Keratinocyte (primary cell): ENCODE data around the gene ZSCAN22. TPM values are rescaled to one million over a fixed set of nuclear protein-coding genes. Genes with fewer than 3 reads are reported as not detected.

Experiments used
- DNase-seq: peaks from one replicate; pipeline ENCODE4 v3.0.0-alpha.2; 2011; ENCODE audit warnings: low read depth, missing footprints, low spot score
- FAIRE-seq: peaks from 2 replicates; lab custom pipeline; 2011; peaks lifted over from hg19 to GRCh38; lab: Jason Lieb, UNC
- H2AFZ ChIP-seq: 2 replicates; pipeline ENCODE4 v1.6.0; 2012; ENCODE audit warnings: low read length, control low read depth, inconsistent platforms; ENCODE audit not compliant: control insufficient read depth
- H3K27ac ChIP-seq: 2 replicates; pipeline ENCODE4 v1.5.1; 2011; ENCODE audit warnings: low read length; ENCODE audit not compliant: control insufficient read depth, insufficient read depth
- H3K27me3 ChIP-seq: 3 replicates; pipeline ENCODE4 v1.6.0; 2011; ENCODE audit warnings: low read length; ENCODE audit not compliant: control insufficient read depth, insufficient read depth; ENCODE audit errors: extremely low read depth
- H3K36me3 ChIP-seq, 2 experiments: 2 replicates in 1 of 2; 3 replicates in 1 of 2; pipeline ENCODE4 v1.5.1; 2011; ENCODE audit warnings: low read length in 2 of 2, mild to moderate bottlenecking in 1 of 2; ENCODE audit not compliant: control insufficient read depth in 2 of 2, insufficient read depth in 2 of 2; ENCODE audit errors: extremely low read depth in 1 of 2
- H3K4me1 ChIP-seq: 3 replicates; pipeline ENCODE4 v1.5.1; 2011; ENCODE audit warnings: low read length; ENCODE audit not compliant: control insufficient read depth, insufficient read depth; ENCODE audit errors: extremely low read depth
- H3K4me2 ChIP-seq: 3 replicates; pipeline ENCODE4 v1.6.0; 2011; ENCODE audit warnings: low read depth, low read length; ENCODE audit not compliant: control insufficient read depth, insufficient read depth; ENCODE audit errors: extremely low read depth
- H3K4me3 ChIP-seq, 3 experiments: fragments of 200-600 bp in 1 of 3; sonication (generic) in 1 of 3; 2 replicates in 2 of 3; 3 replicates in 1 of 3; pipeline ENCODE4 v1.5.1; 2011 to 2016; ENCODE audit warnings: low read length in 3 of 3, mild to moderate bottlenecking in 3 of 3, control low read depth in 2 of 3, inconsistent platforms in 1 of 3, low read depth in 1 of 3, mixed read lengths in 1 of 3, mixed run types in 1 of 3, moderate library complexity in 1 of 3; ENCODE audit not compliant: control insufficient read depth in 2 of 3, insufficient read depth in 2 of 3; ENCODE audit errors: extremely low read depth in 1 of 3
- H3K79me2 ChIP-seq: 2 replicates; pipeline ENCODE4 v1.6.0; 2012; ENCODE audit warnings: low read length; ENCODE audit not compliant: control insufficient read depth, insufficient read depth
- H3K9ac ChIP-seq: 3 replicates; pipeline ENCODE4 v1.6.0; 2011; ENCODE audit warnings: low read length; ENCODE audit not compliant: control insufficient read depth, insufficient read depth; ENCODE audit errors: extremely low read depth
- H3K9me1 ChIP-seq: 3 replicates; pipeline ENCODE4 v1.6.0; 2011; ENCODE audit warnings: low read length; ENCODE audit not compliant: control insufficient read depth, insufficient read depth; ENCODE audit errors: extremely low read depth
- H3K9me3 ChIP-seq: 2 replicates; pipeline ENCODE4 v1.5.1; 2012; ENCODE audit warnings: low read depth, low read length; ENCODE audit not compliant: control insufficient read depth
- H4K20me1 ChIP-seq: 3 replicates; pipeline ENCODE4 v1.6.0; 2011; ENCODE audit warnings: low read length; ENCODE audit not compliant: control insufficient read depth, insufficient read depth; ENCODE audit errors: extremely low read depth
- EZH2 ChIP-seq: IDR thresholded peaks from one replicate; pipeline ENCODE4 v1.6.1; 2012; ENCODE audit warnings: inconsistent platforms, mild to moderate bottlenecking, low read length, moderate library complexity
- dilution Hi-C: fragments of 300-500 bp; cut with MboI; formaldehyde crosslinking; loops from one replicate; pipeline ENCODE4 v1.7.0; 2020; ENCODE audit warnings: low sequenced_read_pairs; ENCODE audit not compliant: extremely low pct_ligation_motif_present
- polyA plus RNA-seq, 5 experiments: library from polyadenylated mRNA; depleted of rRNA in 3 of 5; stranded (reverse) in 3 of 5; stranded (forward) in 1 of 5; unstranded in 1 of 5; fragments of >200 nt; gene quantifications; 1 replicate in 1 of 5; 2 replicates in 3 of 5; 3 replicates in 1 of 5; pipeline versions ENCODE4 v1.2.1 to v1.2.3, GENCODE V29; 2011 to 2012; ENCODE audit warnings: missing spikeins in 2 of 5, low read depth in 1 of 5, low replicate concordance in 1 of 5
- TF ChIP-seq, protein P1 (sequence below), 3 experiments: IDR thresholded peaks in 1 of 3; conservative IDR thresholded peaks in 1 of 3; optimal IDR thresholded peaks in 1 of 3; 2 replicates in 2 of 3; 3 replicates in 1 of 3; pipeline versions ENCODE3 to v1.5.1; 2011; ENCODE audit warnings: low read length in 3 of 3, mild to moderate bottlenecking in 3 of 3, moderate library complexity in 2 of 3, control low read depth in 1 of 3, inconsistent platforms in 1 of 3; ENCODE audit not compliant: insufficient read depth in 2 of 3; ENCODE audit errors: extremely low read depth in 1 of 3

The ZSCAN22 gene
- polyA plus RNA-seq, 1 donor (not counting 4 experiments of a cell fraction or from before 2014, with no cell fraction given) = 2.5 TPM

DNA sequence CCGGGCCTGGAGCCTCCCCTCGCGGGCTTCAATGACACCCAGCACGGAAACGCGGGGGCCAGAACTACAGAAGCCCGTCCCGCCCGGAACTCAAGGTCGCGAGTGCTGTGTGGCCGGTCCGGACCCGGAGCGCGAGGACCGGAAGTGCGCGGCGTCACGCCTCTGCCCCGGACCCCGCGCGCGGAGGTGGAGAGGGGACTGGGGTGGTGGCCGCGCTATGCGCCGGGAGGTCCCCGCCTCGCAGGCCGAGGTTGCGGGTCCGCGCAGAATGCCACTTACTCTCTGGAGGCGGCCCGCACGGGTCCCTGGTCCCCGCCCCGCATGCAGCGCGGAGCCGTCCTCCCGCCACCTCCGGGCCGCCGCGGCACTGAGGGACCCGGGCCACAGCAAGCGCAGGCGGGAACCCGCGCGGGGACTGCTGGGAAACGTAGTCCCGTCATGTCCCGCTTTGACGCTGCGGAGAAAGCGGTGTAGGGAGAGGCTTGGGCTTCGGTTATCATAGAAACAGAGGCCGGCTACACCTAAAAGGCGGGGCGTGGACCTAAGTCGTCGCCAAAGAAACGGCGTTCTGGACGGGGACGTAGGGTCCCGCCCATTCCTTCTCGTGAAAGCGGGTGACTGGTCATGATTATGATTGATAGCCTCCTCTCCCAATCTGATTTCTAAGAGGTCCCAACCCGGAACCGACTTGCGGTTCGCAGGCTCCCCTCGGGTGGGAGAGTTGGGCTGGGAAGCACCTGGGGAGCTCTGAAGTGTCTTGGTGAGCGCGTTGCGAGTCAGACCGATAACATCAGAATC lies 54.1 kb downstream of the ZSCAN22 start, which contains the start of gene ZNF837:
TSS of gene ZNF837 (minus strand) at position 369 of the 798 bp plus-strand sequence. CDS start 11,698 bp downstream, outside the sequence.
- Histone ChIP-seq H2AFZ (peak within 1 kb of the TSS; percentile 95), H3K4me2 (peak within 1 kb of the TSS; percentile 94), H3K9me1 (no peaks in the 10 kb centered on the region), H3K9me3 (no peaks in the 10 kb centered on the region), H3K36me3 (no peaks in the 10 kb centered on the region), H3K4me1 (peaks cover 20% of the 10 kb centered on the region), H3K9ac (peak within 1 kb of the TSS; percentile 91), H3K27ac (peak within 1 kb of the TSS; percentile 93), H4K20me1 (no peaks in the 10 kb centered on the region), H3K27me3 (no peaks in the 10 kb centered on the region), H3K79me2 (peaks cover 18% of the 10 kb centered on the region), H3K4me3 (peak within 1 kb of the TSS; percentile 72 to 84 (median 79))
- dilution Hi-C loops = no loop called here
- FAIRE-seq (peak; percentile 90), DNase-seq (peak; percentile 99)
- TF ChIP-seq EZH2 = no peak
- TF ChIP-seq, protein P1, sequence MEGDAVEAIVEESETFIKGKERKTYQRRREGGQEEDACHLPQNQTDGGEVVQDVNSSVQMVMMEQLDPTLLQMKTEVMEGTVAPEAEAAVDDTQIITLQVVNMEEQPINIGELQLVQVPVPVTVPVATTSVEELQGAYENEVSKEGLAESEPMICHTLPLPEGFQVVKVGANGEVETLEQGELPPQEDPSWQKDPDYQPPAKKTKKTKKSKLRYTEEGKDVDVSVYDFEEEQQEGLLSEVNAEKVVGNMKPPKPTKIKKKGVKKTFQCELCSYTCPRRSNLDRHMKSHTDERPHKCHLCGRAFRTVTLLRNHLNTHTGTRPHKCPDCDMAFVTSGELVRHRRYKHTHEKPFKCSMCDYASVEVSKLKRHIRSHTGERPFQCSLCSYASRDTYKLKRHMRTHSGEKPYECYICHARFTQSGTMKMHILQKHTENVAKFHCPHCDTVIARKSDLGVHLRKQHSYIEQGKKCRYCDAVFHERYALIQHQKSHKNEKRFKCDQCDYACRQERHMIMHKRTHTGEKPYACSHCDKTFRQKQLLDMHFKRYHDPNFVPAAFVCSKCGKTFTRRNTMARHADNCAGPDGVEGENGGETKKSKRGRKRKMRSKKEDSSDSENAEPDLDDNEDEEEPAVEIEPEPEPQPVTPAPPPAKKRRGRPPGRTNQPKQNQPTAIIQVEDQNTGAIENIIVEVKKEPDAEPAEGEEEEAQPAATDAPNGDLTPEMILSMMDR (optimal IDR thresholded peaks at IDR 0.05 in 1 of 3, IDR thresholded peaks at IDR 0.05 in 1 of 3, conservative IDR thresholded peaks at IDR 0.05 in 1 of 3; ENCODE audit: extremely low read depth in 1 of 3, insufficient read depth in 2 of 3, low read length in 3 of 3) = no peak

- Histone ChIP-seq H3K4me1 (peaks cover 26% of the 10 kb centered on the region), H3K9ac (peak overlapping the region; percentile 91), H3K9me1 (no peaks in the 10 kb centered on the region), H3K4me3 (peak overlapping the region; percentile 72 to 84 (median 79)), H3K4me2 (peak overlapping the region; percentile 85), H3K27me3 (no peaks in the 10 kb centered on the region), H3K79me2 (peaks cover 24% of the 10 kb centered on the region), H3K9me3 (no peaks in the 10 kb centered on the region), H4K20me1 (no peaks in the 10 kb centered on the region), H2AFZ (peak overlapping the region; percentile 23), H3K27ac (peak overlapping the region; percentile 93), H3K36me3 (no peaks in the 10 kb centered on the region)
- dilution Hi-C loops = no loop called here
- no peak for DNase-seq
- TF ChIP-seq EZH2 = no peak
- TF ChIP-seq, protein P1 (optimal IDR thresholded peaks at IDR 0.05 in 1 of 3, IDR thresholded peaks at IDR 0.05 in 1 of 3, conservative IDR thresholded peaks at IDR 0.05 in 1 of 3; ENCODE audit: extremely low read depth in 1 of 3, insufficient read depth in 2 of 3, low read length in 3 of 3) = no peak
- no peak for FAIRE-seq
Measured at GRCh38 chr19:58381460-58382212, 54.8 kb downstream of the ZSCAN22 start.
